ENCODE measurements around the gene TEX19. TPM values are rescaled to one million over a fixed set of nuclear protein-coding genes. Genes with fewer than 3 reads are reported as not detected.

The TEX19 gene
- total RNA-seq, 1 experiment from 2014 or later: not detected

GRCh38 chr17:82313195-82314011 lies 45.6 kb upstream of the TEX19 start:
- no peak for DNase-seq
- no TSS peak for BruUV-seq (replicated peaks)
- Mint-ChIP-seq H3K4me3 (ENCODE audit: low read depth, unreplicated experiment) (no peak overlapping the region), H3K4me1 (ENCODE audit: low read depth, unreplicated experiment) (peaks cover 14% of the 10 kb centered on the region), H3K27ac (ENCODE audit: unreplicated experiment) (no peak overlapping the region), H3K27me3 (ENCODE audit: unreplicated experiment) (peaks cover 66% of the 10 kb centered on the region), H3K9me3 (ENCODE audit: low read depth, unreplicated experiment) (no peaks in the 10 kb centered on the region), H3K36me3 (ENCODE audit: insufficient read depth, unreplicated experiment) (no peaks in the 10 kb centered on the region)
- CTCF ChIA-PET: no interaction called here
- no peak for TF ChIP-seq CTCF (IDR thresholded peaks at IDR 0.05; ENCODE audit: unreplicated experiment)
- intact Hi-C loops (cut with micrococcal nuclease; ENCODE audit: unreplicated experiment): no loop called here

- intact Hi-C loops (cut with micrococcal nuclease; ENCODE audit: unreplicated experiment): no loop called here
- no peaks in the 10 kb centered on the region for H3K9me3 Mint-ChIP-seq (ENCODE audit: low read depth, unreplicated experiment)
- H3K4me3 Mint-ChIP-seq (ENCODE audit: low read depth, unreplicated experiment): no peak overlapping the region
- peaks cover 7% of the 10 kb centered on the region for H3K4me1 Mint-ChIP-seq (ENCODE audit: low read depth, unreplicated experiment)
- CTCF ChIA-PET: no interaction called here
- no peak overlapping the region for H3K27ac Mint-ChIP-seq (ENCODE audit: unreplicated experiment)
- no peak for TF ChIP-seq CTCF (IDR thresholded peaks at IDR 0.05; ENCODE audit: unreplicated experiment)
- no TSS peak for BruUV-seq (replicated peaks)
- peaks cover 58% of the 10 kb centered on the region for H3K27me3 Mint-ChIP-seq (ENCODE audit: unreplicated experiment)
- DNase-seq: no peak
- H3K36me3 Mint-ChIP-seq (ENCODE audit: insufficient read depth, unreplicated experiment): no peaks in the 10 kb centered on the region
Measured at GRCh38 chr17:82314012-82314726, 44.9 kb upstream of the TEX19 start.

GRCh38 chr17:82314727-82315605 lies 44.1 kb upstream of the TEX19 start:
- intact Hi-C loops (cut with micrococcal nuclease; ENCODE audit: unreplicated experiment): no loop called here
- no TSS peak for BruUV-seq (replicated peaks)
- Mint-ChIP-seq H3K36me3 (ENCODE audit: insufficient read depth, unreplicated experiment) (peaks cover 4% of the 10 kb centered on the region), H3K27ac (ENCODE audit: unreplicated experiment) (no peak overlapping the region), H3K4me3 (ENCODE audit: low read depth, unreplicated experiment) (no peak overlapping the region), H3K9me3 (ENCODE audit: low read depth, unreplicated experiment) (no peaks in the 10 kb centered on the region), H3K4me1 (ENCODE audit: low read depth, unreplicated experiment) (peaks cover 8% of the 10 kb centered on the region), H3K27me3 (ENCODE audit: unreplicated experiment) (peaks cover 50% of the 10 kb centered on the region)
- no peak for TF ChIP-seq CTCF (IDR thresholded peaks at IDR 0.05; ENCODE audit: unreplicated experiment)
- CTCF ChIA-PET: no interaction called here
- DNase-seq: no peak

- Mint-ChIP-seq H3K36me3 (ENCODE audit: insufficient read depth, unreplicated experiment) (peaks cover 7% of the 10 kb centered on the region), H3K4me3 (ENCODE audit: low read depth, unreplicated experiment) (no peak overlapping the region), H3K9me3 (ENCODE audit: low read depth, unreplicated experiment) (no peaks in the 10 kb centered on the region), H3K27me3 (ENCODE audit: unreplicated experiment) (peaks cover 41% of the 10 kb centered on the region), H3K27ac (ENCODE audit: unreplicated experiment) (no peak overlapping the region), H3K4me1 (ENCODE audit: low read depth, unreplicated experiment) (peaks cover 14% of the 10 kb centered on the region)
- CTCF ChIA-PET: no interaction called here
- intact Hi-C loops (cut with micrococcal nuclease; ENCODE audit: unreplicated experiment): no loop called here
- BruUV-seq (replicated peaks): no TSS peak
- no peak for DNase-seq
- TF ChIP-seq CTCF (IDR thresholded peaks at IDR 0.05; ENCODE audit: unreplicated experiment): no peak
Measured at GRCh38 chr17:82315703-82316358, 43.2 kb upstream of the TEX19 start.

All from Calu3 (cell line).